H4 (cell line): Measurements from ENCODE around the gene ZSWIM4. TPM values are rescaled to one million over a fixed set of nuclear protein-coding genes. Genes with fewer than 3 reads are reported as not detected.
"Not testable (repeated sequence)": the region's sequence is repeated elsewhere in the genome, so short reads cannot be mapped to it uniquely, and the experiment has no call there.

ENCODE experiments used
- DNase-seq: peaks from one replicate; pipeline ENCODE4 v3.0.0-alpha.2; 2015; ENCODE audit warnings: low spot score
- total RNA-seq: library from RNA; depleted of rRNA; stranded (reverse); fragments of >200 nt; shearing (Covaris generic); gene quantifications from 2 replicates; pipeline ENCODE4 v1.2.3, GENCODE V29; 2014

ZSWIM4 gene
- total RNA-seq, 1 experiment from 2014 or later = 1.3 TPM

DNA sequence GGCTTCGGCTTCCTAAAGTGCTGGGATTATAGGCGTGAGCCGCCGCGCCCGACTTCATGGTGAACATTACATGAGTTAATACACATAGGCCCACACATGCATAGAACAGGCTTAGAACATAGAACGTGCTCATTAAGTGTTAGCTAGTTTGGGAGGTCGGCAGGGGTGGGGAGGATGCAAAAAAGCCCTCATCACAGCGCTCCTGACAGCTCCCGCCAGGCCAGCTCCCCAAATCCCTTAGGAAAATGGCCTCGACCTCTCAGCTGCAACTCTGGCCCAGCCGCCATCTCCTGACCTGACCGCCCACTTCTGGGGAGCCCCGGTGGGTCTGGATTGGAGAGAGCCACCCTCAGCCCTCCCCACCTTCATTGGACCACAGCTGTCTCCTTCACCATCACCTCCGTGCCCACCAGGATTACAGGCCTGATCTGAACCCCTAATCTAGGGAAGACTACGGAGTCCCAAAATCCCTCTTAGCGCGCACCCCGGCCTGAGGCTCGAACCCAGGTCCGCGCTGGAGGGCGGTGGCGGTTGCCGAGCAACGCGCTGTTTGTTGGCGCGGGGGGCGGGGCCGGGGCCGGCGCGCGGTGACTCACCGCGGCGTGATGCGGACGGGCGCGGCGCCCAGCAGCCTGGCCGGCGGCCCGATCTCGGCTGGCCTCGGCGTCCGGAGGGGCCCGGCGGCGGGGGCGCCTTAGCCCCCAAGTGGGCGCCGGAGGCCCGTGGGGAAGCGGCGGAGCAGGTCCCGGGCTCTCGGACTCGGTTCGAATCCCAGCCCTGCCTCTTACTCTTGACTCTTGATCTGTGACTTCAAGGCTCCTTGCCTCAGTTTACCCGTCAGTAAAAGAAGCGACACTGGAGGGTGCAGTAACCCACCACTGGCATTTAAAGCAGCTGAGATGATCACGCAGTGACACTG is 55.0 kb downstream of the ZSWIM4 start:
- peak; percentile 72 for DNase-seq

DNA sequence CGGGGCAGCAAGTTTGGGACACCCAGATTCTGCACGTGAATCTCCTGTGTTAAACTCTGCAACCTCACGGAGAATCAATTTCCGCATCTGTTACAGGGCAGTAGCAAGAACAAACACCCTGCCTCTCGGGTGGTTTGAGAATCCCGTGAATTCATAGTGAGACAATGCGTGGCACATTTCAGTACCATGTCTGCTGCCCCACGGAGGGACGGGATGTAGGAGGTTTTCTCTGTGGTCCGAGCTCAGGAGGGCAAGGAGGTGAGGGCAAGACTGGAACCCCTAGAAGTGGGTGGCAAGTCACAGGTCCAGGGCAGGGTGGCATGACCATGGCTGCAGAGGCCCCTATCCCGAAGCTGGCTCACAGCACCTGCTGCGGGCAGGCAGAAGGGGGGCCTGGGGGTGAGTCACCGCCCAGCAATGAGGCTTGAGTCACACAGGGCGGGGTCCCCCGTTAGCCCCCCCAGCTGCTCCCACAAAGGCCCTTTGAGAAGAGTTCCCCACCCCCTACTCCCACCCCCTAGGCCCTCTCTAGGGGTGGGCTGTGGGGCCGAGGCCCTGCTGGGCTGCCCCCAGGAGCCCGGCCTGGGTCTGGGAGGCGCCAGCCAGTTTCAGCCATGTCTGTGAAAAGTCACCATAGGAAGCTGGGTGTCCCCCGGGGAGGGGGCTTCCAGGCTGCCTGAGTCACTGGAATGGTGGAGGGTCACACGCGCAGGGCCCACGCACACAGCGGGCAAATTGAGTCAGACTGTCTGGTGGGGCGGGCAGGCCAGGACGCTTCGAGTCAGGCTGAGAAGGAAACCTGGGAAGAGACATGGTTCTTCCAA is 55.9 kb downstream of the ZSWIM4 start:
- peak; percentile 95 for DNase-seq

DNA sequence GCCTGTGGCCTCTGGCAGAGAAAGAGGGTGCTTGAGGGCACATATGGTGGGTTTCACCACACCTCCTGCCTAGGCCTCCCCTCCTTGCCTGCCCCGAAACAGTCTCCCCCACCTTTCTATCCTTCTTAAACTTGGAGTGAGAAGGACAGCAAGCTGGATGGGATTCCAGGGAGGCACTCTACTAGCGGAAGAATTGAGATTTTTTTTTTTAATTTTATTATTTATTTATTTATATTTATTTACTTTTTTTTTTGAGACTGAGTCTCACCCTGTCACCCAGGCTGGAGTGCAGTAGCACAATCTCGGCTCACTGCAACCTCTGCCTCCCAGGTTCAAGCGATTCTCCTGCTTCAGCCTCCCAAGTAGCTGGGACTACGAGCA is 56.5 kb downstream of the ZSWIM4 start:
- not testable (repeated sequence) for DNase-seq

DNA sequence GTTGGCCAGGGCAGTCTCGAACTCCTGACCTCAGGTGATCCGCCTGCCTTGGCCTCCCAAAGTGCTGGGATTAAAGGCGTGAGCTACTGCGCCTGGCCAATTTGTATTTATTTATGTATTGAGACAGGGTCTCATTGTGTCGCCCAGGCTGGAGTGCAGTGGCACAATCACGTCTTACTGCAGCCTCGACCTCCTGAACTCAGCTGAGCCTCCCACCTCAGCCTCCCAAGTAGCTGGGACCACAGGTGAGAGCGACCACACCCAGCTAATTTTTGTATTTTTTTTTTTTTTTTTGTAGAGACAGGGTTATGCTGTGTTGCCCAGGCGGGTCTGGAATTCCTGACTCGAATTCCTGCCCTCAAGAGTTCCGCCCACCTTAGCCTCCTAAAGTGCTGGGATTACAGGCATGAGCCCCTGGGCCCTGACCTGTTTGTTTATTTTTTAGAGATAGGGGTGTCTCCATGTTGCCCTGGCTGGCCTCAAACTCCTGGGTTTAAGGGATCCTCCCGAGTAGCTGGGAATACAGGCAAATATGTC is 57.0 kb downstream of the ZSWIM4 start:
- not testable (repeated sequence) for DNase-seq

DNA sequence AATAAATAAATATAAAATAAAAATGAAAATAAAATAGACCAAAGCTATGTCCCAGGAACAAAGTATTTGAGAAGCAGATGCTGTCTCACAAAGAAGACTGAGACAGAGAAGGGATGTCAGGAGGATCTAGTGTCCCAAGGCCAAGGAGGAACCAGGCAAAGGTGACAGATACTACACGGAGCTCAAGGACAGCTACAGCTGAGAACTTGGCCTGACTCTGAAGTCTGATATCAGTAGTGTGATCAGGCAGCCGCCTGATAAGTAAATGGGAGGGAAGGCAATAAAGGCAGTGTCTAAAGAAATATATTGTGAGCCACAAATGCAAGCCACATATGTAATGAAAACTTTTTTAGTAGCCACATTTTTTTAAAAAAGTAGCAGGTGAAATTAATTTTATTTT is 61.3 kb downstream of the ZSWIM4 start:
- no peak for DNase-seq

GRCh38 chr19:13859361-13859880 is 64.2 kb downstream of the ZSWIM4 start:
- peak; percentile 65 for DNase-seq

- no peak for DNase-seq
These were observed 65.6 kb downstream of the ZSWIM4 start for GRCh38 chr19:13860679-13861391.

- DNase-seq = no peak
These were observed 66.1 kb downstream of the ZSWIM4 start for GRCh38 chr19:13861392-13861713.

- peak; percentile 86 for DNase-seq
These were observed 66.7 kb downstream of the ZSWIM4 start for GRCh38 chr19:13861714-13862531.

DNA sequence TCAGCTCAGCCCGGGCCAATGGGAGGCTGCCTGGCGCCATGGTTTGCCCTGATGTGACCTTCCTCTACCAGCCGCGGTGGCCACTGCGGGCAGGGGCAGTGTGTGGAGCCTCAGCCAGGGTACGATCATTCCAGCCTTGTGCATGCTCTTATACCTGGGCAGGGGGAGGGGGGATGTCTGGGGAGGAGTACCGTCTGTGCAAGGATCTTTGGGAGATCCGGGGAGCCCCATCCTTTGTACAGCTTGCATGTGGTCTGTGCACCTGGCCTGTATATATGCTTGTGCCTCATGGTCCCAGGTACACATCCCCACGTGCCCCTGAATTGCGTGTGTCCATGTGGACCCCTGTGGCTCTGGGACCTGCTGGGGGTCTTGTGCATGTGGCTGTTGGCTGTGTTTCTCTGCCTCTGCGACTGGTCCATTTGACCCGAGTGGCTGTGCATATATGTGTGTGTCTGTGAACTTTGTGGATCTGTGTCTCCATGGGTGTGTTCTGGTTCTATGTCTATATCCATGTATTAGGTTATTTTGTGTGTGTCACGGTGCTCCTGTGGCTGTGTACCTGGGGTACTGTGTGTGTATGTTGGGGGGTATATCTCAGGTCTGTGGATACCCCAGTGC is 68.9 kb downstream of the ZSWIM4 start:
- DNase-seq = no peak

- no peak for DNase-seq
These were observed 69.7 kb downstream of the ZSWIM4 start for GRCh38 chr19:13864667-13865570.

- no peak for DNase-seq
These were observed 70.6 kb downstream of the ZSWIM4 start for GRCh38 chr19:13865571-13866462.

- no peak for DNase-seq
These were observed 71.3 kb downstream of the ZSWIM4 start for GRCh38 chr19:13866463-13867046.

GRCh38 chr19:13868663-13869062 is 73.4 kb downstream of the ZSWIM4 start:
- DNase-seq = no peak

DNA sequence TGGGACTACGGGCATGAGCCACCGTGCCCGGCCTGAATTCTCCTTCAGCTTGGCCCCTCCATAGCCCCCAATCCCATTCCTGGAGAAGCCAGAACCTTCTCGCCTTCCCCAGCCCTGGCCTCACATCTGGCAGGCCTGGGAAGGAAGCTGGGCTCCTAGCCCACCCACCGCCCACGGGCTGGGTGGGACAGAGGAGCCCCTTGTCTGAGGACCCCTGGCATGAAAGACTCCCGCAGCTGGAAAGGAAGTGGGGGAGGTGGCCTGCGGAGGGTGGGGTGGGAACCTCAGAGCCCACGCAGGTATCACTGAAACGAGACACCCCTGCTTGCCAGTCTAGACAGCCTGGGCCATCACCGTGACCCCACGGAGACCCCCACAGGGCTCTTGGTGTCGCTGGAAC is 74.0 kb downstream of the ZSWIM4 start:
- DNase-seq = no peak

DNA sequence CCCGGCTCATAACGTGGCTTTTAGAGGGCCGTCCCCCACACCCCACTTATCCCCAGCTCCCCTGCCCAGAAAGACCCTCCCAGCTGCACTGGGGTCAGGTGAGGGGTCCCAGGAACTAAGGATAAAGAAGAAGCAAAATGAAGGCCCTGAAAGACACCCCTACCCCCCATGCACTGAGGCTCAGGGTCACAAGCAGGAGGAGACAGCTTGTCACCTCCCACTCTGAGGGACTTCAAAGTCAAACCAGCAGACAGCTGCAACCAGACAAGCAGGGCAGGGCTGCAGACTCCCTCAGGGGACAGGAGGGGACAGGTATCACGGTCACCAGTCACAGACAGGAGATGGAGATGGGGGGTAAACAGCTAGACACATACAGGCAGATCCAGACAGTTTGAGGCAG is 75.6 kb downstream of the ZSWIM4 start:
- no peak for DNase-seq

DNA sequence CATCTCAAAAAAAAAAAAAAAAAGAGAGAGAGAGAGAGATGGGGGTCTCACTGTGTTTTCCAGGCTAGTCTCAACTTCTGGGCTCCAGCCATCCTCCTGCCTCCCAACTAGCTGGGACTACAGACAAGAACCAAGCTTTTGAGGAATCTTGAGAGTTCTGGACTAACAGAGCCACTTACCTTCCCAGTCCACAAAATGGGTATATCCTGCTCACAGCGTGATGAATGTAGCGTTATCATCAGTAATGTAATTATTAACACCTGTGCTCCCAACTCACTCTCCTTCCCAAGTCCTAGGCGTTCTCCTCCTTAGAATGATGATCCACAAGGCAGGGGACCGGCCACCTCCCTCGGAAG is 77.1 kb downstream of the ZSWIM4 start:
- DNase-seq = no peak
